GM12865 (cell line): ENCODE data around the gene CDK13.

Experiments
- DNase-seq: peaks from one replicate; pipeline ENCODE4 v3.0.0; 2010; ENCODE audit warnings: low read depth
- H3K4me3 ChIP-seq: 2 replicates; pipeline ENCODE4 v1.5.1; 2011; ENCODE audit warnings: mild to moderate bottlenecking, low read depth, low read length, control low read depth
- TF ChIP-seq, protein P1 (sequence below): IDR thresholded peaks from 2 replicates; pipeline ENCODE4 v1.5.1; 2011; ENCODE audit warnings: low read length, control low read depth, low read depth, inconsistent platforms; ENCODE audit not compliant: insufficient read depth; ENCODE audit errors: missing control alignments

Gene CDK13

DNA sequence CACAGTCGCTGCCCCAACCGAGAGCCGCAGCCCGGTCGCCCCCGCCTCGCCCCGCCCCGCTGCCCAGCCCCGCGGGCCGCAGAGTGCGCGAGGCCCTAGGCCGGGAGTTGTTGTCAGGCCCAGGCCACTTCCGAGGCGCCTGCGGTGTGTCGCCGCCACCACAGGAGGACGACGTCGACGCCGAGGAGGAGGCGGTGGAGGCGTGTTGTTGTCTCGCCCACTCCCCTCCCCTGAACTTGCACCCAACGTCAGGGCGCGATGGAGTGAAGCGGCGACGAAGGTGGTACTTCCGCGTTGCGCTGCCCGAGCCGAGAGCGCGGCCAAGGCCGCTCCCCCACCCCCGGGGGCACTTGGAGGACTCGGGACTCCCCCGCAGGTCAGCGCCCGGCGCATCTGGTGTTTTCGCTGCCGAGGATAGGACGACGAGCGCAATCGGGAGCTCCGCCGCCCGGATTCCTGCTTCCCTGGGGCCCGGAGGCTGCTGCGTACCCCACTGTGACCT, at the start of gene CDK13:
Gene CDK13 (plus strand): TSS at position 286 of the 502 bp plus-strand sequence. CDS start 386 bp downstream, outside the sequence.
- DNase-seq: peak; percentile 97
- peak within 1 kb of the TSS; percentile 92 for H3K4me3 ChIP-seq
- TF ChIP-seq, protein P1, sequence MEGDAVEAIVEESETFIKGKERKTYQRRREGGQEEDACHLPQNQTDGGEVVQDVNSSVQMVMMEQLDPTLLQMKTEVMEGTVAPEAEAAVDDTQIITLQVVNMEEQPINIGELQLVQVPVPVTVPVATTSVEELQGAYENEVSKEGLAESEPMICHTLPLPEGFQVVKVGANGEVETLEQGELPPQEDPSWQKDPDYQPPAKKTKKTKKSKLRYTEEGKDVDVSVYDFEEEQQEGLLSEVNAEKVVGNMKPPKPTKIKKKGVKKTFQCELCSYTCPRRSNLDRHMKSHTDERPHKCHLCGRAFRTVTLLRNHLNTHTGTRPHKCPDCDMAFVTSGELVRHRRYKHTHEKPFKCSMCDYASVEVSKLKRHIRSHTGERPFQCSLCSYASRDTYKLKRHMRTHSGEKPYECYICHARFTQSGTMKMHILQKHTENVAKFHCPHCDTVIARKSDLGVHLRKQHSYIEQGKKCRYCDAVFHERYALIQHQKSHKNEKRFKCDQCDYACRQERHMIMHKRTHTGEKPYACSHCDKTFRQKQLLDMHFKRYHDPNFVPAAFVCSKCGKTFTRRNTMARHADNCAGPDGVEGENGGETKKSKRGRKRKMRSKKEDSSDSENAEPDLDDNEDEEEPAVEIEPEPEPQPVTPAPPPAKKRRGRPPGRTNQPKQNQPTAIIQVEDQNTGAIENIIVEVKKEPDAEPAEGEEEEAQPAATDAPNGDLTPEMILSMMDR: no peak

DNA sequence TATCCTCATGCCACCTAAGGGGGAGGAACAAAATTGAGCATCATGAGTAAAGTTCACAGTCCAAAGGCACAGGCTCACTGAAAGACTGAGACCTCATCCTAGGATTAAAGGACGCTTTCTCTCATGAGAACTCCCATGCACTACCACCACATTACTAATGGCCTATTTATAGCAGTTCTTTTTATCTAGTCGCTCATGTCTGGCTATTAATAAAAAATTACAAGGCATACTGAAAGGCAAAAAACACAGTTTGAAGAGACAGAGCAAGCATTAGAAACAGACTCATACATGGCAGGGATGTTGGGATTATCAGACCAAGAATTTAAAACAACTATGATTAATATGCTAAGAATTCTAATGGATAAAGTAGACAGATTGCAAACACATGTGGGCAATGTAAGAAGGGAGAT, 46.0 kb upstream of the CDK13 start:
- TF ChIP-seq, protein P1: no peak
- no peak overlapping the region for H3K4me3 ChIP-seq
- no peak for DNase-seq

DNA sequence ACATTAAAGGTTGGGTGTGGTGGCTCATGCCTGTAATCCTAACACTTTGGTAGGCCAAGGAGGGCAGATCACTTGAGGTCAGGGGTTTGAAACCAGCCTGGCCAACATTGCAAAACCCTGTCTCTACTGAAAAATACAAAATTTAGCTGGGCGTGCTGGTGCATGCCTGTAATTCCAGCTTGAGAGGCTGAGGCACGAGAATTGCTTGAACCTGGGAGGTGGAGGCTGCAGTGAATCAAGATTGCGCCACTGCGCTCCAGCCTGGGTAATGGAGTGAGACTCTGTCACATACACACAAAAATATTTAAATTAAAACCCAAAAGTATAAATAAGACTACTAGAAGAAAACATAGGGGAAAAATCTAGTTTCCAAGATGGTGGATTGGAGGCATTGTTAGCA, 41.9 kb upstream of the CDK13 start:
- TF ChIP-seq, protein P1: no peak
- no peak overlapping the region for H3K4me3 ChIP-seq
- no peak for DNase-seq

DNA sequence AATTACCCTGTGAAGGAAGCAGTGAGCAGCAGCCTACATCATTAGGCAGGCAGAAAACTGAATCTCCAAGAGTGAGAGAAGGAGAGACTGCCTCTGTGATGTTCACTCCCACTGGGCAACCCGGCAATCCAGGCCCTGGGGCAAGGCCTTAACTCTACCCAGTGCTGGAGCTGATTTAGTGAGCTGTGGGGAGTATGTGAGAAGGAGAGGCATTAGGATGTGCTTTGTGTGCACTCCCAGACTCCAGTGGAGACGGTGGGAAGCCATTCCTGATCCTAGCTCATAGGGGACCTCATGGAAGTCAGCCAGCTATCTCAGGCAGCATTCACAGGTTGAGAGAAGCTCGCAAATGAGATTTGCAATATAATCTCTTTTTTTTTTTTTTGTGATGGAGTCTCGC, 41.1 kb upstream of the CDK13 start:
- TF ChIP-seq, protein P1: no peak
- H3K4me3 ChIP-seq: no peak overlapping the region
- DNase-seq: no peak

DNA sequence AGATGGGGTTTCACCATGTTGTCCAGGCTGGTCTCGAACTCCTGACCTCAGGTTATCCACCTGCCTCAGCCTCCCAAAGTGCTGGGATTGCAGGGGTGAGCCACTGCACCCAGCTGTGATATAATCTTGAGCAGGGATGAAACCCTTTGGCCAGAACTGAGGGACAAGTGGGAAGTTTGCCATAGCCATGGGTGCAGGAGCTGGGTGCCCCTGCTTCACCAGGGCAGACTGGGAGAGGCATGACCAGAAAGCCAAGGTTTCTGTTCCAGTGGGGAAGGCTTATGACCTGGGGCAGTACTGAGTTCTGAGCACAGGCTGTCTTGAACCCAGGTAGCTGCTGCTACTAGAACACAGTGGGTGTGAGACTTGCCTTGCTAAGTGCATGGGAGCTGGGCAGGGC, 40.5 kb upstream of the CDK13 start:
- no peak overlapping the region for H3K4me3 ChIP-seq
- no peak for DNase-seq
- TF ChIP-seq, protein P1: no peak

DNA sequence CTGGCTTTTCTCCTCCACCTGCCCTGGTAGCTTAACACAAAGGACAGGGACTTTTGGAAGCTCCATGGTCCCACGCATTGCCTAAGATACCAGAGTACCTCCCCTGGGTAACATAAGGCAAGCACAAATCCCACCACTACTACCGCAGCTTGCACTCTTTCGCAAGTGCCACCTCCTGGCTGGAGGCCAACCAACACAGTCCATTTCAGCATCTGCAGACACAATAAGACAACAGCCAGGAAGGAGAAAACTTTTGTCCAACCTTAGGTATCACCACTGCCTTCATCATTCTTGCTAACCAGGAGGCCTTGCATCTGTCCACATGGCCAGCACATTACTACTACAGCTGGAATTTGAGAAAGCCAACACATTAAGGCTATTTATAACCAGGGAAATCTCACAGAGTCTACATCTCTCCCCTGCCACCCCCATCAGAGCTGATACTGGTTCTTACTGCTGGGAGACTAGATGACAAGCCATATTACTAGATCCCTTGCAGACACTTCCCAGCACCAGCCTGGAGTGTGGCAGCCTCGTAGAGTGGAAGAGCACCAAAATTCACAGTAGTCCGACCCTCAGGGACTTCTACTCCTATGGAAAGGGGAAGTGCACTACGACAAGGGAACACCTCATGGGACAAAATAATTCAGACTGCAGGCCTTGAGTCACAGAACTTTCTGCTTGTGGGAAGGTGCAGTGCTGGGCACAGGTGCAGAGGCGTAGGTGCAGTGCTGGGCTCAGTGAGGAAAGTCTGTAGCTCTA, 39.8 kb upstream of the CDK13 start:
- DNase-seq: no peak
- TF ChIP-seq, protein P1: no peak
- H3K4me3 ChIP-seq: no peak overlapping the region
